Smooth muscle cell of the brain vasculature (primary cell): ENCODE data around the gene FADS1.

Experiments used
- DNase-seq: peaks from one replicate; pipeline ENCODE4 v3.0.0-alpha.2; 2012; ENCODE audit warnings: low read depth, low spot score

Gene FADS1

GRCh38 chr11:61816736-61817455, at the start of gene FADS1:
Gene FADS1, minus strand, starts transcription at chr11:61817003. Its CDS starts 74 bp downstream, at chr11:61816929.
- peak; percentile 67 for DNase-seq

DNA sequence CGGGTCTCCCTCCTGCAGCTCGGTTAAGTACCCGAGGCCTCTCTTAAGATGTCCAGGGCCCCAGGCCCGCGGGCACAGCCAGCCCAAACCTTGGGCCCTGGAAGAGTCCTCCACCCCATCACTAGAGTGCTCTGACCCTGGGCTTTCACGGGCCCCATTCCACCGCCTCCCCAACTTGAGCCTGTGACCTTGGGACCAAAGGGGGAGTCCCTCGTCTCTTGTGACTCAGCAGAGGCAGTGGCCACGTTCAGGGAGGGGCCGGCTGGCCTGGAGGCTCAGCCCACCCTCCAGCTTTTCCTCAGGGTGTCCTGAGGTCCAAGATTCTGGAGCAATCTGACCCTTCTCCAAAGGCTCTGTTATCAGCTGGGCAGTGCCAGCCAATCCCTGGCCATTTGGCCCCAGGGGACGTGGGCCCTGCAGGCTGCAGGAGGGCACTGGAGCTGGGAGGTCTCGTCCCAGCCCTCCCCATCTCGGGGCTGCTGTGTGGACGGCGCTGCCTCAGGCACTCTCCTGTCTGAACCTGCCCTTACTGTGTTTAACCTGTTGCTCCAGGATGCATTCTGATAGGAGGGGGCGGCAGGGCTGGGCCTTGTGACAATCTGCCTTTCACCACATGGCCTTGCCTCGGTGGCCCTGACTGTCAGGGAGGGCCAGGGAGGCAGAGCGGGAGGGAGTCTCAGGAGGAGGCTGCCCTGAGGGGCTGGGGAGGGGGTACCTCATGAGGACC, 49.6 kb upstream of the FADS1 start:
- DNase-seq: no peak

DNA sequence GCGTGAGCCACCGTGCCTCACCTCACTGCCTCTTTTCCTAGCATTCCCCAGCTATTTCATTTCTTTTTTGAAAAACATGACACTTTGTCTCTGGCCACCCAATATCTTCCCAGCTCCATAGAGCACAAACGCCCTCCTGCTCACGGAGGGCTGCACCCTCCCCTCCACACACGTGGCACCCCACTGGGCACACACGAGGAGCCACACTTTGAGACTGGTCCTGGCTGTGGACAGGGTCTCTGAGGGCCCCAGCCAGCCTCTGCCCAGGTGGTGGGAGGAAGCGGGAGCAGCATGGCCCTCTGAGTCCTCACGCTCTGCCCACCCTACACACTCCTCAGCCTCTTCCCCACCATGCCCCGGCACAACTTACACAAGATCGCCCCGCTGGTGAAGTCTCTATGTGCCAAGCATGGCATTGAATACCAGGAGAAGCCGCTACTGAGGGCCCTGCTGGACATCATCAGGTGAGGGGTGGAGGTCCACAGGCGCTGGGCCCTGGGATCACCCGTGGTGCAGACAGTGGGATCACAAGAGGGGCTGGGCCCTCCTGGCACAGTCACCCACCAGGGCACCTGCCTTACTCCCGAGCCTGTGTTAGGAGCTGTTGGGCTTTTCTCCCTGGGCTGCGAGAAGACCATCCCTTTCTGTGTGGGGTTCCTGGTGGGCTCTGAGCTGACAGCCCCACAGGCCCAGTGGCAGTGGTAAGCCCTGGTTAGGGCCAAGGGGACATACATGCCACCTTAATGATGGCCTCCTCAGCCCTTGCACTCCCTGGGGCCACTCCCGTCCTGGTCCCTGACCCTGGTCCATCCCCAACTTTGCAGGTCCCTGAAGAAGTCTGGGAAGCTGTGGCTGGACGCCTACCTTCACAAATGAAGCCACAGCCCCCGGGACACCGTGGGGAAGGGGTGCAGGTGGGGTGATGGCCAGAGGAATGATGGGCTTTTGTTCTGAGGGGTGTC, 48.3 kb upstream of the FADS1 start:
- no peak for DNase-seq

GRCh38 chr11:61863548-61864081, 46.8 kb upstream of the FADS1 start:
- DNase-seq: no peak

- DNase-seq: no peak
Observed at GRCh38 chr11:61862714-61863547, 46.1 kb upstream of the FADS1 start.

DNA sequence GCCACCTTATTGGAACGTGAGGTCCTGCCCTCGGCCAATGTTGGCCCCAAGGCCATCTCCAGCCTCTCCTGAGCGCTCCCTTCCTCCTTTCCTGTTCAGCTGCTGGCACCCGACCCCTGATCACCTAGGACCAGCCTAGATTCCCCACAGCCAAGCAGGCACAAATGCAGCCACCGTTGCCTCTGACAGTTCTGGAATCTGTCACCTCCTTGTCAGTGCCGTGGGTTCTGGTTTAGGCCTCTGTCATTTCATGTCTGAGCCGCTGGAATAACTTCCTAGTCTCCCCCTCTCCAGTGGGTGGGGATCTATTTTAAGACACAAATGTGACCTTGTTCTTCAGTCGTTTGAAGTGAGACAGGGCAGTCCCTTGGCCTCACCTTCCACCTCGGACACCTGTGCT, 44.8 kb upstream of the FADS1 start:
- no peak for DNase-seq

GRCh38 chr11:61860054-61860903, 43.5 kb upstream of the FADS1 start:
- no peak for DNase-seq

GRCh38 chr11:61855939-61856680, 39.3 kb upstream of the FADS1 start:
- DNase-seq: no peak

GRCh38 chr11:61854966-61855714, 38.3 kb upstream of the FADS1 start:
- no peak for DNase-seq

GRCh38 chr11:61854206-61854895, 37.5 kb upstream of the FADS1 start:
- DNase-seq: no peak

DNA sequence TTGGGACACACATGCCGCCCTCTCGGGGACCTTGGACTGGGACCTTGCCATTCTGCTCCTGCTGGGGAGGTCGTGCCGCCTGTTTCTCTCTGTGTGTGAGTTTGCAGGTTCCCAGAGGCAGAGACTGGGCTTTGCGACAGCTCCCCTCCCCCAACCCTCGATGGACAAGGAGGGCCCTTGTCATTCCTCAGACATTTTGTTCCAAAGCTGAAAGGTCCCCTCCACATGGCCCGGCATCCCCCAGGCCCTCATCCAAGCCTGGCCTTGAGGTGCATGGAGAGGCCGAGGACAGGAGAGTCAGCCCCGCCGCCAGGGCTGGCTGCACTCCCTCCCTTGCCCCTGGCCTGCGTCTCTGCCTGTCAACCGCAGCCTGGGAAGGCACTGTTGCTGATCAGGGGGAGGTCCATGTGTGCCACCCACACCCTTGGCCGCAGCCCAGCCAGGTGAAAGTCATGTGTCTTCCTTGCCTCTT, 36.9 kb upstream of the FADS1 start:
- DNase-seq: no peak

GRCh38 chr11:61851900-61852295, 35.1 kb upstream of the FADS1 start:
- DNase-seq: no peak

- DNase-seq: no peak
Observed at GRCh38 chr11:61851113-61851899, 34.5 kb upstream of the FADS1 start.

GRCh38 chr11:61850687-61851086, 33.9 kb upstream of the FADS1 start:
- DNase-seq: no peak

GRCh38 chr11:61848631-61849030, 31.8 kb upstream of the FADS1 start:
- no peak for DNase-seq

- no peak for DNase-seq
Observed at GRCh38 chr11:61847914-61848581, 31.2 kb upstream of the FADS1 start.
